Measurements from ENCODE around the gene TRPM3. TPM values are rescaled to one million over a fixed set of nuclear protein-coding genes. Genes with fewer than 3 reads are reported as not detected.
"Not testable (repeated sequence)": the region's sequence is repeated elsewhere in the genome, so short reads cannot be mapped to it uniquely, and the experiment has no call there.

The TRPM3 gene
- total and polyA plus RNA-seq, 9 of the 15 experiments (the other 6 are each of a cell fraction or from before 2014, with no cell fraction given) = 0.04 TPM; not detected in 8

DNA sequence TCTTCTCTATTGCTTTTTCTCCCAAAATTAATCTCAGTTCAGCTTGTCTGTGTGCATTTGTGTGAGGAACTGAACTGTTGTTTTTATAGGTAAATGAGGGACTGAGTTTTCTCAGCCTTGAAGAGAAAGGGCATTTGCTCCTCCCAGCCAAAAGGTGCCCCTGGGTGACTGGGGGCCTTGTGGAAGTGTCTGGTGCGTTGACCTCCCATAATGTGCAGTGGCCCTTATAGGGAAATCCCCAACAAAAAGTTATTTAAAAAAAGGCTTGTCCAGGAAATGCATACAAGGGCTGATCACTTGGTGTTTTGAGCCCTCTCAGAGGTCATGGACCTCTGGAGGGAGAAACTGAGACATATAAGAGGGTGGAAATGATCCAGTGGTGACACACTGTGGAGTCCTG is 467.3 kb downstream of the TRPM3 start:
- 0% methylated on average over 1 of the region's 1 CpG for WGBS (ENCODE audit: insufficient coverage, low coverage, missing lambda C conversion rate)
- no TSS peak for BruUV-seq (replicated peaks)

DNA sequence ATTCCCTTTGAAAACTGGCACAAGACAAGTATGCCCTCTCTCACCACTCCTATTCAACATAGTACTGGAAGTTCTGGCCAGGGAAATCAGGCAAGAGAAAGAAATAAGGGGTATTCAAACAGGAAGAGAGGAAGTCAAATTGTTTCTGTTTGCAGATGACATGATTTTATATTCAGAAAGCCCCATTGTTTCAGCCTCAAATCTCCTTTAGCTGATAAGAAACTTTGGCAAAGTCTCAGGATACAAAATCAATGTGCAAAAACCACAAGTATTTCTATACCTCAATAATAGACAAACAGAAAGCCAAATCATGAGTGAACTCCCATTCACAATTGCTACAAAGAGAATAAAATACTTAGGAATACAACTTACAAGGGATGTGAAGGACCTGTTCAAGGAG is 476.8 kb downstream of the TRPM3 start:
- CTCF ChIA-PET (ENCODE audit: low intra/inter-chr PET ratio); H3K27ac ChIP-seq (ENCODE audit: extremely low read depth, low read depth, low read length); H3K4me1 ChIP-seq (replicated peaks in 1 of 2; ENCODE audit: control insufficient read depth in 2 of 2, insufficient read depth in 2 of 2, low read length in 2 of 2); H3K36me3 ChIP-seq (ENCODE audit: control insufficient read depth, insufficient read depth, low read length); H3K27me3 ChIP-seq (ENCODE audit: control insufficient read depth in 2 of 2, insufficient read depth in 2 of 2, low read length in 2 of 2); FAIRE-seq; in situ Hi-C loops (cut with MboI); H4K20me1 ChIP-seq (replicated peaks; ENCODE audit: control insufficient read depth, insufficient read depth, low read length); POLR2A ChIA-PET; DNase-seq (ENCODE audit: extremely low read depth in 1 of 4, low spot score in 3 of 4); H3K9me1 ChIP-seq (ENCODE audit: control insufficient read depth, insufficient read depth, low read length); H3K4me2 ChIP-seq (ENCODE audit: insufficient read depth, low read length); ATAC-seq; H3K9ac ChIP-seq (ENCODE audit: insufficient read depth in 1 of 2, low read depth in 2 of 2, low read length in 2 of 2); H3K9me3 ChIP-seq (replicated peaks; ENCODE audit: control insufficient read depth, insufficient read depth, low read depth, low read length); BruUV-seq (replicated peaks); H3K4me3 ChIP-seq; H2AFZ ChIP-seq (ENCODE audit: low read depth, low read length); H3K79me2 ChIP-seq (ENCODE audit: control insufficient read depth, insufficient read depth, low read length): not testable (repeated sequence)
- intact Hi-C loops (cut with micrococcal nuclease) = loop anchor here (5.0 kb wide), 1 partner anchor 283 kb away; no protein-coding TSS in a partner anchor

More for the DNA sequence above, 467.3 kb downstream of the TRPM3 start:
- ATAC-seq = no peak
- Histone ChIP-seq H3K36me3 (ENCODE audit: control insufficient read depth, insufficient read depth, low read length) (no peaks in the 10 kb centered on the region), H2AFZ (ENCODE audit: low read depth, low read length) (no peak overlapping the region), H3K9me3 (replicated peaks; ENCODE audit: control insufficient read depth, insufficient read depth, low read depth, low read length) (no peaks in the 10 kb centered on the region), H3K9me1 (ENCODE audit: control insufficient read depth, insufficient read depth, low read length) (no peaks in the 10 kb centered on the region), H3K4me1 (replicated peaks in 1 of 2; ENCODE audit: control insufficient read depth in 2 of 2, insufficient read depth in 2 of 2, low read length in 2 of 2) (no peaks in the 10 kb centered on the region), H3K4me3 (no peak overlapping the region), H4K20me1 (replicated peaks; ENCODE audit: control insufficient read depth, insufficient read depth, low read length) (no peaks in the 10 kb centered on the region), H3K9ac (ENCODE audit: insufficient read depth in 1 of 2, low read depth in 2 of 2, low read length in 2 of 2) (no peak overlapping the region), H3K4me2 (ENCODE audit: insufficient read depth, low read length) (no peak overlapping the region), H3K79me2 (ENCODE audit: control insufficient read depth, insufficient read depth, low read length) (no peaks in the 10 kb centered on the region), H3K27ac (ENCODE audit: extremely low read depth, low read depth, low read length) (no peak overlapping the region), H3K27me3 (ENCODE audit: control insufficient read depth in 2 of 2, insufficient read depth in 2 of 2, low read length in 2 of 2) (no peaks in the 10 kb centered on the region)
- ChIA-PET CTCF (ENCODE audit: low intra/inter-chr PET ratio) (no interaction called here), POLR2A (no interaction called here)
- FAIRE-seq = no peak
- DNase-seq (ENCODE audit: extremely low read depth in 1 of 4, low spot score in 3 of 4) = no peak
- in situ Hi-C loops (cut with MboI) = no loop called here
- TF ChIP-seq CBX2 (IDR thresholded peaks at IDR 0.05; ENCODE audit: insufficient read depth, low read length, poor library complexity, severe bottlenecking) (no peak), POLR3G (IDR thresholded peaks at IDR 0.05; ENCODE audit: extremely low read depth, insufficient read length, insufficient replicate concordance) (no peak), KLF16 (IDR thresholded peaks at IDR 0.05) (no peak), TEAD4 (IDR thresholded peaks at IDR 0.05; ENCODE audit: low read length) (no peak), TEAD4 (CRISPR knock-in tag; IDR thresholded peaks at IDR 0.05; ENCODE audit: borderline replicate concordance) (no peak), RB1 (IDR thresholded peaks at IDR 0.05; ENCODE audit: low read depth) (no peak), SNRNP70 (optimal IDR thresholded peaks at IDR 0.05; ENCODE audit: low read depth, low read length) (no peak), KLF10 (CRISPR knock-in tag; IDR thresholded peaks at IDR 0.05) (no peak), ZEB2 (IDR thresholded peaks at IDR 0.05) (no peak), SRSF9 (IDR thresholded peaks at IDR 0.05; ENCODE audit: borderline replicate concordance, low read depth, low read length) (no peak), ZNF41 (CRISPR knock-in tag; conservative IDR thresholded peaks at IDR 0.05) (no peak), POLR2H (tag; IDR thresholded peaks at IDR 0.05; ENCODE audit: low read depth) (no peak)
- TF ChIP-seq, protein P1, sequence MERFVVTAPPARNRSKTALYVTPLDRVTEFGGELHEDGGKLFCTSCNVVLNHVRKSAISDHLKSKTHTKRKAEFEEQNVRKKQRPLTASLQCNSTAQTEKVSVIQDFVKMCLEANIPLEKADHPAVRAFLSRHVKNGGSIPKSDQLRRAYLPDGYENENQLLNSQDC (CRISPR knock-in tag; IDR thresholded peaks at IDR 0.05) = no peak
- TF ChIP-seq, protein P2, sequence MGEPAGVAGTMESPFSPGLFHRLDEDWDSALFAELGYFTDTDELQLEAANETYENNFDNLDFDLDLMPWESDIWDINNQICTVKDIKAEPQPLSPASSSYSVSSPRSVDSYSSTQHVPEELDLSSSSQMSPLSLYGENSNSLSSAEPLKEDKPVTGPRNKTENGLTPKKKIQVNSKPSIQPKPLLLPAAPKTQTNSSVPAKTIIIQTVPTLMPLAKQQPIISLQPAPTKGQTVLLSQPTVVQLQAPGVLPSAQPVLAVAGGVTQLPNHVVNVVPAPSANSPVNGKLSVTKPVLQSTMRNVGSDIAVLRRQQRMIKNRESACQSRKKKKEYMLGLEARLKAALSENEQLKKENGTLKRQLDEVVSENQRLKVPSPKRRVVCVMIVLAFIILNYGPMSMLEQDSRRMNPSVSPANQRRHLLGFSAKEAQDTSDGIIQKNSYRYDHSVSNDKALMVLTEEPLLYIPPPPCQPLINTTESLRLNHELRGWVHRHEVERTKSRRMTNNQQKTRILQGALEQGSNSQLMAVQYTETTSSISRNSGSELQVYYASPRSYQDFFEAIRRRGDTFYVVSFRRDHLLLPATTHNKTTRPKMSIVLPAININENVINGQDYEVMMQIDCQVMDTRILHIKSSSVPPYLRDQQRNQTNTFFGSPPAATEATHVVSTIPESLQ (CRISPR knock-in tag; IDR thresholded peaks at IDR 0.05) = no peak
- TF ChIP-seq, protein P3, sequence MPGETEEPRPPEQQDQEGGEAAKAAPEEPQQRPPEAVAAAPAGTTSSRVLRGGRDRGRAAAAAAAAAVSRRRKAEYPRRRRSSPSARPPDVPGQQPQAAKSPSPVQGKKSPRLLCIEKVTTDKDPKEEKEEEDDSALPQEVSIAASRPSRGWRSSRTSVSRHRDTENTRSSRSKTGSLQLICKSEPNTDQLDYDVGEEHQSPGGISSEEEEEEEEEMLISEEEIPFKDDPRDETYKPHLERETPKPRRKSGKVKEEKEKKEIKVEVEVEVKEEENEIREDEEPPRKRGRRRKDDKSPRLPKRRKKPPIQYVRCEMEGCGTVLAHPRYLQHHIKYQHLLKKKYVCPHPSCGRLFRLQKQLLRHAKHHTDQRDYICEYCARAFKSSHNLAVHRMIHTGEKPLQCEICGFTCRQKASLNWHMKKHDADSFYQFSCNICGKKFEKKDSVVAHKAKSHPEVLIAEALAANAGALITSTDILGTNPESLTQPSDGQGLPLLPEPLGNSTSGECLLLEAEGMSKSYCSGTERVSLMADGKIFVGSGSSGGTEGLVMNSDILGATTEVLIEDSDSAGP (CRISPR knock-in tag; IDR thresholded peaks at IDR 0.05) = no peak
- intact Hi-C loops (cut with micrococcal nuclease) = no loop called here

Data from K562 (cell line).